GM12878 (cell line): ENCODE measurements around the gene NPAS3. TPM values are rescaled to one million over a fixed set of nuclear protein-coding genes. Genes with fewer than 3 reads are reported as not detected.

Experiments used
- ATAC-seq: fragments of 200-7000 bp; cut with Tn5 transposase; 3 replicates; pipeline ENCODE4 v1.9.1; 2020; ENCODE audit warnings: mild to moderate bottlenecking, moderate library complexity
- BruUV-seq: library from RNA; stranded (reverse); fragments of 400-500 nt; replicated peaks from 2 replicates; lab custom pipeline; 2021; lab: Mats Ljungman, UMichigan
- CTCF ChIA-PET: fragments of 300-600 bp; sonication (Branson Sonifier 250); formaldehyde crosslinking; extraction: SDS; loops from one replicate; lab custom pipeline; 2021; ENCODE audit warnings: inconsistent platforms; lab: Yijun Ruan, JAX
- POLR2A ChIA-PET: fragments of 350-600 bp; formaldehyde crosslinking; extraction: SDS; loops from one replicate; lab custom pipeline; 2021; ENCODE audit warnings: inconsistent platforms; lab: Charles Lee
- RAD21 ChIA-PET: fragments of 300-600 bp; sonication (Branson Sonifier 250); formaldehyde crosslinking; loops from one replicate; lab custom pipeline; 2023; ENCODE audit warnings: antibody characterized with exemption; ENCODE audit not compliant: unreplicated experiment; lab: Charles Lee
- SMC1A ChIA-PET: fragments of 300-600 bp; sonication (Branson Sonifier 250); formaldehyde crosslinking; loops from one replicate; lab custom pipeline; 2023; ENCODE audit not compliant: unreplicated experiment, uncharacterized antibody; lab: Charles Lee
- DNase-seq: peaks from one replicate; pipeline ENCODE4 v3.0.0-alpha.2; 2011; ENCODE audit warnings: low read depth, low spot score
- FAIRE-seq: peaks from 3 replicates; lab custom pipeline; 2011; peaks lifted over from hg19 to GRCh38; lab: Jason Lieb, UNC
- H2AFZ ChIP-seq: 2 replicates; pipeline ENCODE4 v1.6.0; 2011; ENCODE audit warnings: low read depth, low read length, control low read depth; ENCODE audit not compliant: control insufficient read depth
- H3K27ac ChIP-seq: 2 replicates; pipeline ENCODE4 v1.5.1; 2011; ENCODE audit warnings: control low read depth; ENCODE audit not compliant: control insufficient read depth, insufficient read depth
- H3K27me3 ChIP-seq, 2 experiments: replicated peaks in 1 of 2; 2 replicates each; pipeline versions ENCODE4 v1.6.0 to v1.6.1; 2011; ENCODE audit warnings: low read length in 1 of 2; ENCODE audit not compliant: control insufficient read depth in 2 of 2, insufficient read depth in 2 of 2
- H3K36me3 ChIP-seq, 2 experiments: 2 replicates each; pipeline ENCODE4 v1.5.1; 2011; ENCODE audit warnings: low read length in 1 of 2; ENCODE audit not compliant: control insufficient read depth in 2 of 2, insufficient read depth in 2 of 2
- H3K4me1 ChIP-seq: 2 replicates; pipeline ENCODE4 v1.6.1; 2011; ENCODE audit warnings: mild to moderate bottlenecking, low read length, moderate library complexity, mixed read lengths; ENCODE audit not compliant: control insufficient read depth, insufficient read depth
- H3K4me2 ChIP-seq: 2 replicates; pipeline ENCODE4 v1.6.0; 2011; ENCODE audit warnings: control low read depth; ENCODE audit not compliant: control insufficient read depth, insufficient read depth
- H3K4me3 ChIP-seq: fragments of 200-600 bp; sonication (generic); 2 replicates; pipeline ENCODE4 v1.5.1; 2016
- H3K79me2 ChIP-seq: 2 replicates; pipeline ENCODE4 v1.6.0; 2011; ENCODE audit warnings: low read length; ENCODE audit not compliant: control insufficient read depth, insufficient read depth
- H3K9ac ChIP-seq: 2 replicates; pipeline ENCODE4 v1.8.0; 2011; ENCODE audit warnings: low read length, control low read depth, mixed read lengths; ENCODE audit not compliant: control insufficient read depth, insufficient read depth
- H3K9me3 ChIP-seq: replicated peaks from 3 replicates; pipeline ENCODE4 v1.5.1; 2011; ENCODE audit warnings: mild to moderate bottlenecking, low read length; ENCODE audit not compliant: control insufficient read depth, insufficient read depth
- H4K20me1 ChIP-seq: 2 replicates; pipeline ENCODE4 v1.6.0; 2011; ENCODE audit not compliant: control insufficient read depth, insufficient read depth
- ATF7 ChIP-seq: fragments of 450-650 bp; IDR thresholded peaks from 2 replicates; pipeline ENCODE4 v1.6.1; 2016; ENCODE audit warnings: low read depth, mild to moderate bottlenecking
- BACH1 ChIP-seq: fragments of 450-650 bp; IDR thresholded peaks from 2 replicates; pipeline ENCODE4 v1.6.1; 2017; ENCODE audit warnings: mild to moderate bottlenecking, borderline replicate concordance
- CEBPB ChIP-seq, 2 experiments: fragments of 150-350 bp in 1 of 2; IDR thresholded peaks; 2 replicates each; pipeline ENCODE4 v1.6.1; 2012 to 2014; ENCODE audit warnings: low read depth in 2 of 2, low read length in 2 of 2, borderline replicate concordance in 1 of 2, inconsistent platforms in 1 of 2
- CREM ChIP-seq: IDR thresholded peaks from 2 replicates; pipeline ENCODE4 v1.6.1; 2014; ENCODE audit warnings: antibody characterized with exemption, low read depth
- EGR1 ChIP-seq, 2 experiments: IDR thresholded peaks; 1 replicate in 1 of 2; 2 replicates in 1 of 2; pipeline ENCODE4 v1.6.1; 2011 to 2012; ENCODE audit warnings: low read depth in 2 of 2, low read length in 2 of 2, borderline replicate concordance in 1 of 2, mild to moderate bottlenecking in 1 of 2, moderate library complexity in 1 of 2
- IRF5 ChIP-seq: fragments of 450-650 bp; IDR thresholded peaks from 2 replicates; pipeline ENCODE4 v1.6.1; 2017; ENCODE audit warnings: borderline replicate concordance
- KAT2A ChIP-seq: conservative IDR thresholded peaks from 2 replicates; pipeline ENCODE4 v1.6.1; 2011; ENCODE audit warnings: low read depth, low read length; ENCODE audit not compliant: control insufficient read depth
- MEF2A ChIP-seq: IDR thresholded peaks from 2 replicates; pipeline ENCODE4 v1.6.1; 2011; ENCODE audit warnings: low read depth, mild to moderate bottlenecking, low read length, moderate library complexity; ENCODE audit not compliant: insufficient read depth
- MXI1 ChIP-seq: fragments of 150-350 bp; IDR thresholded peaks from 2 replicates; pipeline ENCODE4 v1.6.1; 2011; ENCODE audit warnings: low read depth, mild to moderate bottlenecking, inconsistent platforms, low read length, improper control_type of control experiment
- NRF1 ChIP-seq: conservative IDR thresholded peaks from 2 replicates; pipeline ENCODE4 v1.6.1; 2011; ENCODE audit warnings: mild to moderate bottlenecking, low read depth, low read length, improper control_type of control experiment
- POU2F2 ChIP-seq: IDR thresholded peaks from 3 replicates; pipeline ENCODE4 v1.6.1; 2011; ENCODE audit warnings: low read depth, mild to moderate bottlenecking, low read length, borderline replicate concordance
- STAT1 ChIP-seq: fragments of 450-650 bp; conservative IDR thresholded peaks from 2 replicates; pipeline ENCODE4 v1.6.1; 2014; ENCODE audit warnings: antibody characterized with exemption, mild to moderate bottlenecking
- WGBS: methylation state at CpG from one replicate; pipeline ENCODE4 v1.1.6; 2016; ENCODE audit warnings: low lambda C conversion rate; ENCODE audit not compliant: insufficient replicate concordance, insufficient coverage; ENCODE audit errors: missing lambda C conversion rate; 5-methylcytosine and 5-hydroxymethylcytosine counted together
- in situ Hi-C: fragments of 300-500 bp; cut with MboI; formaldehyde crosslinking; loops from 9 replicates; pipeline ENCODE4 v1.14.3; 2018; ENCODE audit warnings: mixed read lengths
- intact Hi-C: fragments of 100-400 bp; cut with micrococcal nuclease; formaldehyde crosslinking; loops from one replicate; pipeline ENCODE4 v1.14.2; 2022; ENCODE audit not compliant: unreplicated experiment
- polyA plus RNA-seq, 11 experiments: library from polyadenylated mRNA; depleted of rRNA in 4 of 11; unstranded in 6 of 11; stranded (reverse) in 5 of 11; fragments of >200 nt; fragmentation: Nextera tagmentation in 4 of 11; fragmentation: Illumina TruSeq in 1 of 11; extraction: Ambion mirVana in 4 of 11; extraction: Trizol in 1 of 11; gene quantifications; 1 replicate in 1 of 11; 2 replicates in 10 of 11; pipeline versions ENCODE4 v1.2.1 to v1.2.3, GENCODE V29; 2011 to 2016; ENCODE audit warnings: inconsistent platforms in 2 of 11, missing spikeins in 2 of 11, low read depth in 1 of 11
- total RNA-seq, 4 experiments: library from RNA; depleted of rRNA in 3 of 4; stranded (reverse); fragments of >200 nt in 3 of 4; fragmentation: Illumina TruSeq in 1 of 4; extraction: Trizol in 1 of 4; gene quantifications; 2 replicates each; pipeline versions ENCODE4 v1.2.1 to v1.2.3, GENCODE V29; 2013 to 2021
- TF ChIP-seq, protein P1 (sequence below), 3 experiments: IDR thresholded peaks in 2 of 3; conservative IDR thresholded peaks in 1 of 3; 2 replicates each; pipeline ENCODE4 v1.5.1; 2011; ENCODE audit warnings: low read depth in 3 of 3, low read length in 3 of 3, mild to moderate bottlenecking in 3 of 3, control low read depth in 2 of 3, moderate library complexity in 2 of 3, inconsistent platforms in 1 of 3, mixed read lengths in 1 of 3; ENCODE audit not compliant: control insufficient read depth in 2 of 3, insufficient read depth in 1 of 3; ENCODE audit errors: extremely low read depth in 1 of 3
- TF ChIP-seq, protein P2 (sequence below): fragments of 450-650 bp; IDR thresholded peaks from 2 replicates; pipeline ENCODE4 v1.6.1; 2017; ENCODE audit warnings: mild to moderate bottlenecking, low read depth, inconsistent platforms; ENCODE audit not compliant: poor library complexity, severe bottlenecking

NPAS3 gene
- total and polyA plus RNA-seq, 10 of the 15 experiments (the other 5 are each of a cell fraction or from before 2014, with no cell fraction given), result under 0.01 to 2.7 (median 0.03) TPM; not detected in 6

DNA sequence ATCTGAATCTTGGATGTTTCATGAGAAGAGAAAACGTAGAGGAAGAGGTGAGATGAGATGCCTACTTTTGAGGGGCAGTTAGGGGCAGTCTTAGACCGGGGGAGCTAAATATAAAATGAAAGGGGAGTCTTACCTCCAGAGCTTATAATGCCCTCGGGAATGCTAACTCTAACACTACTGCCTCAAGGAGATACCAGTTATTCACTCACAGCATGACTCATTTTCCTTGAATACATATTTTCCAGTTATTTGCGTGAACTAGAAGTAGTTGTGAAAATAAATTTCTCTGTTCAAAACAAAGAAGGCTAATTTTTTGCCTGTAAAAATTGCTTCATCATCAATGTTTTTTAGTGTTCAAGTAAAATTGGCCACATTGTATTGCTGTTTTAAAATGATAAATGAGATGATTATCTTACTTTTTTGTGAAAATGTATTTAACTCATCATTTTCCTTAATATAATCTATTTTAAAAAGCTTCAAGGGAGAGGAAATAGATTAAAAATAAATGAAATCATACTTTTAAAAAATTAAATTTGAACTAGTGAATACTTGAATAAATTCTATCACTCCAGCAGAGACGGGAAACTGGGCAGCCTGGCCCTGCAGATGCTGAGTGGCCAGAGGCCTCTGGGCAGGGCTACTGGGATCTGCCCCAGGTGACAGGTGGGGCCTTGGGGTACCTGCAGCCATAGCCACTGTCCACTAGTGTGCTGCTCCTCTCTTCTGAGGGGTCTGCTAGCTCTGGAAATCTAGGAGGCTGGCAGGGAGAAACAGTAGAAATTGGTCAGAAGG lies 672.9 kb downstream of the NPAS3 start:
- no peak overlapping the region for H3K4me3 ChIP-seq
- ChIA-PET CTCF (interaction anchor here (0.7 to 2.6 kb wide), 3 partner anchors 15 to 134 kb away, joined by 3 to 11 read pairs (median 3); no protein-coding TSS in a partner anchor), SMC1A (interaction anchor here (1.0 to 5.9 kb wide), 20 partner anchors 7 to 102 kb away, joined by 3 to 32 read pairs (median 6); no protein-coding TSS in a partner anchor), POLR2A (interaction anchor here (0.6 to 1.7 kb wide), 7 partner anchors 19 to 88 kb away, joined by 3 to 5 read pairs (median 4); no protein-coding TSS in a partner anchor), RAD21 (interaction anchor here (0.9 to 6.2 kb wide), 13 partner anchors 7 to 181 kb away, joined by 3 to 39 read pairs (median 3); no protein-coding TSS in a partner anchor)
- H3K4me2 ChIP-seq, result no peak overlapping the region
- in situ Hi-C loops, result no loop called here
- peak; percentile 29; the same call in 1 of the 3 replicates for ATAC-seq
- FAIRE-seq, result no peak
- H3K4me1 ChIP-seq, result no peaks in the 10 kb centered on the region
- intact Hi-C loops, result no loop called here
- no peak overlapping the region for H2AFZ ChIP-seq
- BruUV-seq, result no TSS peak
- H3K9me3 ChIP-seq, result no peaks in the 10 kb centered on the region
- no peaks in the 10 kb centered on the region for H3K27me3 ChIP-seq
- H4K20me1 ChIP-seq, result no peaks in the 10 kb centered on the region
- H3K36me3 ChIP-seq, result no peaks in the 10 kb centered on the region
- WGBS, result 15% methylated on average over 5 of the region's 5 CpGs
- no peak overlapping the region for H3K27ac ChIP-seq
- no peaks in the 10 kb centered on the region for H3K79me2 ChIP-seq
- TF ChIP-seq MEF2A (no peak), KAT2A (no peak), EGR1 (IDR thresholded peaks at IDR 0.05; ENCODE audit: borderline replicate concordance in 1 of 2, low read depth in 2 of 2, low read length in 2 of 2) (no peak), STAT1 (no peak), POU2F2 (no peak), NRF1 (no peak), IRF5 (no peak), MXI1 (no peak), CREM (no peak), ATF7 (no peak), BACH1 (no peak), CEBPB (IDR thresholded peaks at IDR 0.05; ENCODE audit: borderline replicate concordance in 1 of 2, low read depth in 2 of 2, low read length in 2 of 2) (no peak)
- TF ChIP-seq, protein P1, sequence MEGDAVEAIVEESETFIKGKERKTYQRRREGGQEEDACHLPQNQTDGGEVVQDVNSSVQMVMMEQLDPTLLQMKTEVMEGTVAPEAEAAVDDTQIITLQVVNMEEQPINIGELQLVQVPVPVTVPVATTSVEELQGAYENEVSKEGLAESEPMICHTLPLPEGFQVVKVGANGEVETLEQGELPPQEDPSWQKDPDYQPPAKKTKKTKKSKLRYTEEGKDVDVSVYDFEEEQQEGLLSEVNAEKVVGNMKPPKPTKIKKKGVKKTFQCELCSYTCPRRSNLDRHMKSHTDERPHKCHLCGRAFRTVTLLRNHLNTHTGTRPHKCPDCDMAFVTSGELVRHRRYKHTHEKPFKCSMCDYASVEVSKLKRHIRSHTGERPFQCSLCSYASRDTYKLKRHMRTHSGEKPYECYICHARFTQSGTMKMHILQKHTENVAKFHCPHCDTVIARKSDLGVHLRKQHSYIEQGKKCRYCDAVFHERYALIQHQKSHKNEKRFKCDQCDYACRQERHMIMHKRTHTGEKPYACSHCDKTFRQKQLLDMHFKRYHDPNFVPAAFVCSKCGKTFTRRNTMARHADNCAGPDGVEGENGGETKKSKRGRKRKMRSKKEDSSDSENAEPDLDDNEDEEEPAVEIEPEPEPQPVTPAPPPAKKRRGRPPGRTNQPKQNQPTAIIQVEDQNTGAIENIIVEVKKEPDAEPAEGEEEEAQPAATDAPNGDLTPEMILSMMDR (IDR thresholded peaks at IDR 0.05 in 2 of 3, conservative IDR thresholded peaks at IDR 0.05 in 1 of 3; ENCODE audit: control insufficient read depth in 2 of 3, extremely low read depth in 1 of 3, insufficient read depth in 1 of 3, low read depth in 3 of 3, low read length in 3 of 3), result no peak
- TF ChIP-seq, protein P2, sequence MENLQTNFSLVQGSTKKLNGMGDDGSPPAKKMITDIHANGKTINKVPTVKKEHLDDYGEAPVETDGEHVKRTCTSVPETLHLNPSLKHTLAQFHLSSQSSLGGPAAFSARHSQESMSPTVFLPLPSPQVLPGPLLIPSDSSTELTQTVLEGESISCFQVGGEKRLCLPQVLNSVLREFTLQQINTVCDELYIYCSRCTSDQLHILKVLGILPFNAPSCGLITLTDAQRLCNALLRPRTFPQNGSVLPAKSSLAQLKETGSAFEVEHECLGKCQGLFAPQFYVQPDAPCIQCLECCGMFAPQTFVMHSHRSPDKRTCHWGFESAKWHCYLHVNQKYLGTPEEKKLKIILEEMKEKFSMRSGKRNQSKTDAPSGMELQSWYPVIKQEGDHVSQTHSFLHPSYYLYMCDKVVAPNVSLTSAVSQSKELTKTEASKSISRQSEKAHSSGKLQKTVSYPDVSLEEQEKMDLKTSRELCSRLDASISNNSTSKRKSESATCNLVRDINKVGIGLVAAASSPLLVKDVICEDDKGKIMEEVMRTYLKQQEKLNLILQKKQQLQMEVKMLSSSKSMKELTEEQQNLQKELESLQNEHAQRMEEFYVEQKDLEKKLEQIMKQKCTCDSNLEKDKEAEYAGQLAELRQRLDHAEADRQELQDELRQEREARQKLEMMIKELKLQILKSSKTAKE, result no peak
- H3K9ac ChIP-seq, result no peak overlapping the region
- DNase-seq, result no peak
